K562 (cell line): ENCODE data around the gene ADGRB3. TPM values are rescaled to one million over a fixed set of nuclear protein-coding genes. Genes with fewer than 3 reads are reported as not detected.

ENCODE experiments used
- ATAC-seq: fragments of 200-7000 bp; cut with Tn5 transposase; 3 replicates; pipeline ENCODE4 v1.9.1; 2020; ENCODE audit warnings: moderate library complexity
- BruUV-seq: library from RNA; stranded (reverse); fragments of 400-500 nt; replicated peaks from 2 replicates; lab custom pipeline; 2021; lab: Mats Ljungman, UMichigan
- CTCF ChIA-PET: fragments of 300-600 bp; formaldehyde crosslinking; extraction: SDS; loops from one replicate; lab custom pipeline; 2021; ENCODE audit warnings: low intra/inter-chr PET ratio; lab: Yijun Ruan, JAX
- POLR2A ChIA-PET: fragments of 300-600, 350-650 bp; sonication (Branson Sonifier 250); formaldehyde crosslinking; extraction: SDS; loops from one replicate; lab custom pipeline; 2021; ENCODE audit warnings: antibody characterized with exemption, inconsistent platforms; lab: Yijun Ruan, JAX
- DNase-seq, 4 experiments: peaks; one replicate each; pipeline versions ENCODE4 v3.0.0 to v3.0.0-alpha.2; 2011 to 2018; ENCODE audit warnings: low spot score in 3 of 4, mixed read lengths in 3 of 4; ENCODE audit errors: extremely low read depth in 1 of 4
- FAIRE-seq: peaks from 2 replicates; lab custom pipeline; 2011; peaks lifted over from hg19 to GRCh38; lab: Jason Lieb, UNC
- H2AFZ ChIP-seq: 2 replicates; pipeline ENCODE4 v1.6.0; 2011; ENCODE audit warnings: low read depth, low read length, control low read depth, inconsistent platforms
- H3K27ac ChIP-seq: fragments of 200-600 bp; 3 replicates; pipeline ENCODE4 v1.8.0; 2011; ENCODE audit warnings: low read depth, mild to moderate bottlenecking, control low read depth, inconsistent platforms, low read length, moderate library complexity, mixed read lengths; ENCODE audit errors: extremely low read depth
- H3K27me3 ChIP-seq, 2 experiments: fragments of 300-600 bp in 1 of 2; 2 replicates in 1 of 2; 3 replicates in 1 of 2; pipeline versions ENCODE4 v1.6.0 to v1.8.0; 2011; ENCODE audit warnings: inconsistent platforms in 2 of 2, low read length in 2 of 2, mild to moderate bottlenecking in 1 of 2, mixed read lengths in 1 of 2, moderate library complexity in 1 of 2; ENCODE audit not compliant: control insufficient read depth in 2 of 2, insufficient read depth in 2 of 2
- H3K36me3 ChIP-seq: fragments of 300-600 bp; 3 replicates; pipeline ENCODE4 v1.8.0; 2011; ENCODE audit warnings: mild to moderate bottlenecking, low read length, inconsistent platforms; ENCODE audit not compliant: control insufficient read depth, insufficient read depth
- H3K4me1 ChIP-seq, 2 experiments: fragments of 200-600 bp in 1 of 2; replicated peaks in 1 of 2; 2 replicates in 1 of 2; 3 replicates in 1 of 2; pipeline versions ENCODE4 v1.5.1 to v1.8.0; 2011; ENCODE audit warnings: inconsistent platforms in 2 of 2, low read length in 2 of 2, mild to moderate bottlenecking in 1 of 2, mixed read lengths in 1 of 2, moderate library complexity in 1 of 2; ENCODE audit not compliant: control insufficient read depth in 2 of 2, insufficient read depth in 2 of 2
- H3K4me2 ChIP-seq: 2 replicates; pipeline ENCODE4 v1.6.1; 2011; ENCODE audit warnings: low read length, control low read depth, inconsistent platforms, mixed read lengths; ENCODE audit not compliant: insufficient read depth
- H3K4me3 ChIP-seq: fragments of 200-600 bp; sonication (generic), shearing (Covaris generic); 2 replicates; pipeline ENCODE4 v1.5.1; 2016; ENCODE audit warnings: control low read depth, inconsistent platforms
- H3K79me2 ChIP-seq: fragments of 200-600 bp; 3 replicates; pipeline ENCODE4 v1.8.0; 2011; ENCODE audit warnings: low read length, inconsistent platforms; ENCODE audit not compliant: control insufficient read depth, insufficient read depth
- H3K9ac ChIP-seq, 2 experiments: 2 replicates each; pipeline versions ENCODE4 v1.6.0 to v1.6.1; 2011; ENCODE audit warnings: low read depth in 2 of 2, low read length in 2 of 2, control low read depth in 1 of 2, inconsistent platforms in 1 of 2, mild to moderate bottlenecking in 1 of 2, mixed read lengths in 1 of 2; ENCODE audit not compliant: insufficient read depth in 1 of 2
- H3K9me1 ChIP-seq: one replicate; pipeline ENCODE4 v1.6.0; 2011; ENCODE audit warnings: inconsistent platforms, mild to moderate bottlenecking, low read length, moderate library complexity; ENCODE audit not compliant: control insufficient read depth, insufficient read depth
- H3K9me3 ChIP-seq: replicated peaks from 2 replicates; pipeline ENCODE4 v1.5.1; 2011; ENCODE audit warnings: low read depth, low read length, inconsistent platforms; ENCODE audit not compliant: control insufficient read depth, insufficient read depth
- H4K20me1 ChIP-seq: replicated peaks from 2 replicates; pipeline ENCODE4 v1.6.1; 2011; ENCODE audit warnings: low read length, inconsistent platforms, mixed read lengths; ENCODE audit not compliant: control insufficient read depth, insufficient read depth
- HCFC1 ChIP-seq: IDR thresholded peaks from 2 replicates; pipeline ENCODE4 v1.6.1; 2012; ENCODE audit warnings: low read depth, low read length, improper control_type of control experiment
- HEY1 ChIP-seq: fragments of 250-450 bp; sonication (Bioruptor Pico); IDR thresholded peaks from 2 replicates; pipeline ENCODE4 v1.5.0; 2020; ENCODE audit warnings: mild to moderate bottlenecking, moderate library complexity, borderline replicate concordance
- KHSRP ChIP-seq: fragments of 450-650 bp; IDR thresholded peaks from 2 replicates; pipeline ENCODE4 v1.6.1; 2017
- KLF16 ChIP-seq: IDR thresholded peaks from 2 replicates; pipeline ENCODE4 v1.6.1; 2016; ENCODE audit warnings: antibody characterized with exemption
- NCOR1 ChIP-seq: fragments of 450-650 bp; IDR thresholded peaks from 2 replicates; pipeline ENCODE4 v1.6.1; 2016; ENCODE audit warnings: mild to moderate bottlenecking, moderate library complexity
- NFXL1 ChIP-seq: fragments of 450-650 bp; formaldehyde crosslinking; IDR thresholded peaks from 2 replicates; pipeline ENCODE4 v1.4.0; 2021; ENCODE audit warnings: mild to moderate bottlenecking
- NR2C2 ChIP-seq, 2 experiments: fragments of 200-800 bp in 1 of 2; sonication (Bioruptor generic) in 1 of 2; sonication (generic) in 1 of 2; formaldehyde crosslinking in 1 of 2; IDR thresholded peaks; 2 replicates each; pipeline versions ENCODE4 v1.6.1 to v1.8.0; 2016 to 2022; ENCODE audit warnings: mild to moderate bottlenecking in 1 of 2, missing compliant biosample characterization in 1 of 2, missing genetic modification characterization in 1 of 2, missing genetic modification reagents in 1 of 2
- NR3C1 ChIP-seq: sonication (generic); formaldehyde crosslinking; IDR thresholded peaks from 2 replicates; pipeline ENCODE4 v1.8.1; 2022; ENCODE audit warnings: missing genetic modification reagents
- RFX1 ChIP-seq: fragments of 450-650 bp; IDR thresholded peaks from 2 replicates; pipeline ENCODE4 v1.6.1; 2016; ENCODE audit warnings: mild to moderate bottlenecking, moderate library complexity
- SIN3B ChIP-seq: fragments of 450-650 bp; IDR thresholded peaks from 2 replicates; pipeline ENCODE4 v1.6.1; 2017; ENCODE audit warnings: low read depth, mild to moderate bottlenecking, moderate library complexity
- ZNF143 ChIP-seq: sonication (generic); formaldehyde crosslinking; IDR thresholded peaks from 2 replicates; pipeline ENCODE4 v1.9.0; 2022; ENCODE audit warnings: mild to moderate bottlenecking, missing genetic modification reagents
- ZNF551 ChIP-seq: fragments of 250-450 bp; sonication (Bioruptor Pico); IDR thresholded peaks from 2 replicates; pipeline ENCODE4 v1.5.0; 2021; ENCODE audit warnings: mild to moderate bottlenecking, moderate library complexity
- WGBS: fragments of 100-300 bp; shearing (Covaris generic); methylation state at CpG from one replicate; pipeline ENCODE4 v1.1.6; 2016; ENCODE audit warnings: low coverage, mixed read lengths; ENCODE audit not compliant: insufficient coverage; ENCODE audit errors: missing lambda C conversion rate; 5-methylcytosine and 5-hydroxymethylcytosine counted together
- in situ Hi-C: fragments of 300-500 bp; cut with MboI; formaldehyde crosslinking; loops from 4 replicates; pipeline ENCODE4 v1.15.0; 2018; ENCODE audit warnings: inconsistent platforms, mixed read lengths
- intact Hi-C: fragments of 100-400 bp; cut with micrococcal nuclease; formaldehyde crosslinking; loops from 2 replicates; pipeline ENCODE4 v1.14.2; 2022
- polyA plus RNA-seq, 8 experiments: library from polyadenylated mRNA; depleted of rRNA in 4 of 8; stranded (reverse) in 5 of 8; unstranded in 3 of 8; fragments of >200 nt; fragmentation: Nextera tagmentation in 2 of 8; fragmentation: Illumina TruSeq in 1 of 8; extraction: Ambion mirVana in 2 of 8; extraction: Trizol in 1 of 8; gene quantifications; 2 replicates each; pipeline versions ENCODE4 v1.2.1 to v1.2.3, GENCODE V29; 2011 to 2014; ENCODE audit warnings: inconsistent platforms in 1 of 8, missing spikeins in 1 of 8
- total RNA-seq, 7 experiments: library from RNA; depleted of rRNA in 6 of 7; stranded (reverse); fragments of >200 nt in 6 of 7; fragmentation: Illumina TruSeq in 2 of 7; extraction: Trizol in 2 of 7; gene quantifications; 2 replicates each; pipeline versions ENCODE4 v1.2.1 to v1.2.3, GENCODE V29; 2011 to 2021; ENCODE audit warnings: low replicate concordance in 1 of 7
- TF ChIP-seq, protein P1 (sequence below): IDR thresholded peaks from 3 replicates; pipeline ENCODE4 v1.6.1; 2011; ENCODE audit warnings: borderline replicate concordance, mild to moderate bottlenecking; ENCODE audit not compliant: insufficient read length, insufficient read depth
- TF ChIP-seq, protein P2 (sequence below): fragments of 250-450 bp; sonication (Bioruptor Pico); IDR thresholded peaks from 2 replicates; pipeline ENCODE4 v1.5.0; 2021; ENCODE audit warnings: mild to moderate bottlenecking, borderline replicate concordance
- TF ChIP-seq, protein P3 (sequence below): sonication (generic); formaldehyde crosslinking; IDR thresholded peaks from 2 replicates; pipeline ENCODE4 v1.8.0; 2023; ENCODE audit warnings: mild to moderate bottlenecking, missing genetic modification reagents

ADGRB3 gene
- total and polyA plus RNA-seq, 9 of the 15 experiments (the other 6 are each of a cell fraction or from before 2014, with no cell fraction given): 0.90 to 7.8 (median 2.4) TPM

DNA sequence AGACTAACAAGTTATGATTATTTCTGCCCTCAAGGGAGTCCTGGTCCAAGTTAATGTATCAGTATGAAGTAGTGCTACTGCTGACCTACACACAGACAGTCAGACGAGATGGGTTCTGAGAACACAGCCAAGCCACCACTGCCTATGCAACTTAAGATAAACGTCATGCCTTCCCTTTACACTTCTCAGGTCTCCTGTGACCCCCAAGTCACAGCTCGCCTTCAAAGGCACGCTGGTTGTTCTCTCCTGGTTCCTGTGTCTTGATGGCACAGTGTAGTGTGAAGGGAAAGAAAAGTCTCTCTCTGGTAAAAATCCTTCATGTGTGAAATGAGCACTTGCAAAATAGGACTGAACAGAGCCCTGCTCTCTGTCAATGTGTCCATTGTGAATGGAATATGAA lies 377.8 kb downstream of the ADGRB3 start (continued):
- TF ChIP-seq, protein P1, sequence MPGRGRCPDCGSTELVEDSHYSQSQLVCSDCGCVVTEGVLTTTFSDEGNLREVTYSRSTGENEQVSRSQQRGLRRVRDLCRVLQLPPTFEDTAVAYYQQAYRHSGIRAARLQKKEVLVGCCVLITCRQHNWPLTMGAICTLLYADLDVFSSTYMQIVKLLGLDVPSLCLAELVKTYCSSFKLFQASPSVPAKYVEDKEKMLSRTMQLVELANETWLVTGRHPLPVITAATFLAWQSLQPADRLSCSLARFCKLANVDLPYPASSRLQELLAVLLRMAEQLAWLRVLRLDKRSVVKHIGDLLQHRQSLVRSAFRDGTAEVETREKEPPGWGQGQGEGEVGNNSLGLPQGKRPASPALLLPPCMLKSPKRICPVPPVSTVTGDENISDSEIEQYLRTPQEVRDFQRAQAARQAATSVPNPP: no peak

DNA sequence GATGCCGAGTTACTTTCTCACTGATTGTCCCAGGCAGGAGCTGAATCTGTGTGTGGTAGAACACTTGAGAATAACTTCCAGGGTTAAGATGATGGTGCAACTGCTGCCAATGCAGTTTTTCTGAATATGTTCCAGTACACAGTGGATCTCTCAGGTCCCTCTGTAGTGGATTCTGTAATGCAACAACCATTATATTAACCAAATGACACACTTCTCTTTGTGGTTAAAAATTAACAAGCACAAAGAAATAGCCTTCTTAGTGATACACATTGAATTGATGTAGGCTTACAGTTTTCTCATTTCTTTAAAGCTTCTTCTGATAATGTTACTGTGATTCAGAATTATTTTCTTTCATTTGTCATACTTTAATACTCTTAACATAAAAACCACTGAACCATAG lies 383.8 kb downstream of the ADGRB3 start:
- intact Hi-C loops (no loop called here), in situ Hi-C loops (no loop called here)
- ChIA-PET POLR2A (no interaction called here), CTCF (no interaction called here)
- no peak overlapping the region for H3K27ac ChIP-seq
- no peaks in the 10 kb centered on the region for H3K9me3 ChIP-seq
- FAIRE-seq (no peak), DNase-seq (no peak), ATAC-seq (no peak)
- no peak overlapping the region for H2AFZ ChIP-seq
- no TSS peak for BruUV-seq
- H3K36me3 ChIP-seq: no peaks in the 10 kb centered on the region
- no peak overlapping the region for H3K4me2 ChIP-seq
- no peaks in the 10 kb centered on the region for H3K79me2 ChIP-seq
- no peaks in the 10 kb centered on the region for H3K27me3 ChIP-seq
- H3K4me1 ChIP-seq: no peaks in the 10 kb centered on the region
- no peak overlapping the region for H3K4me3 ChIP-seq
- no peak overlapping the region for H3K9ac ChIP-seq
- WGBS: 11% methylated on average over 1 of the region's 1 CpG
- no peaks in the 10 kb centered on the region for H3K9me1 ChIP-seq
- no peaks in the 10 kb centered on the region; the same call in 1 of the 2 replicates for H4K20me1 ChIP-seq
- TF ChIP-seq RFX1 (no peak), NR3C1 (CRISPR knock-in tag) (no peak), ZNF551 (CRISPR knock-in tag) (no peak), KLF16 (no peak), NR2C2 (CRISPR knock-in tag; IDR thresholded peaks at IDR 0.05) (no peak), NR2C2 (tag; IDR thresholded peaks at IDR 0.05) (no peak), HCFC1 (no peak), ZNF143 (no peak), SIN3B (no peak), HEY1 (CRISPR knock-in tag) (no peak), NCOR1 (no peak), NFXL1 (CRISPR knock-in tag) (no peak), KHSRP (no peak)
- TF ChIP-seq, protein P2, sequence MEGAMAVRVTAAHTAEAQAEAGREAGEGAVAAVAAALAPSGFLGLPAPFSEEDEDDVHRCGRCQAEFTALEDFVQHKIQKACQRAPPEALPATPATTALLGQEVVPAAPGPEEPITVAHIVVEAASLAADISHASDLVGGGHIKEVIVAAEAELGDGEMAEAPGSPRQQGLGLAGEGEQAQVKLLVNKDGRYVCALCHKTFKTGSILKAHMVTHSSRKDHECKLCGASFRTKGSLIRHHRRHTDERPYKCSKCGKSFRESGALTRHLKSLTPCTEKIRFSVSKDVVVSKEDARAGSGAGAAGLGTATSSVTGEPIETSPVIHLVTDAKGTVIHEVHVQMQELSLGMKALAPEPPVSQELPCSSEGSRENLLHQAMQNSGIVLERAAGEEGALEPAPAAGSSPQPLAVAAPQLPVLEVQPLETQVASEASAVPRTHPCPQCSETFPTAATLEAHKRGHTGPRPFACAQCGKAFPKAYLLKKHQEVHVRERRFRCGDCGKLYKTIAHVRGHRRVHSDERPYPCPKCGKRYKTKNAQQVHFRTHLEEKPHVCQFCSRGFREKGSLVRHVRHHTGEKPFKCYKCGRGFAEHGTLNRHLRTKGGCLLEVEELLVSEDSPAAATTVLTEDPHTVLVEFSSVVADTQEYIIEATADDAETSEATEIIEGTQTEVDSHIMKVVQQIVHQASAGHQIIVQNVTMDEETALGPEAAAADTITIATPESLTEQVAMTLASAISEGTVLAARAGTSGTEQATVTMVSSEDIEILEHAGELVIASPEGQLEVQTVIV (CRISPR knock-in tag): no peak
- TF ChIP-seq, protein P3, sequence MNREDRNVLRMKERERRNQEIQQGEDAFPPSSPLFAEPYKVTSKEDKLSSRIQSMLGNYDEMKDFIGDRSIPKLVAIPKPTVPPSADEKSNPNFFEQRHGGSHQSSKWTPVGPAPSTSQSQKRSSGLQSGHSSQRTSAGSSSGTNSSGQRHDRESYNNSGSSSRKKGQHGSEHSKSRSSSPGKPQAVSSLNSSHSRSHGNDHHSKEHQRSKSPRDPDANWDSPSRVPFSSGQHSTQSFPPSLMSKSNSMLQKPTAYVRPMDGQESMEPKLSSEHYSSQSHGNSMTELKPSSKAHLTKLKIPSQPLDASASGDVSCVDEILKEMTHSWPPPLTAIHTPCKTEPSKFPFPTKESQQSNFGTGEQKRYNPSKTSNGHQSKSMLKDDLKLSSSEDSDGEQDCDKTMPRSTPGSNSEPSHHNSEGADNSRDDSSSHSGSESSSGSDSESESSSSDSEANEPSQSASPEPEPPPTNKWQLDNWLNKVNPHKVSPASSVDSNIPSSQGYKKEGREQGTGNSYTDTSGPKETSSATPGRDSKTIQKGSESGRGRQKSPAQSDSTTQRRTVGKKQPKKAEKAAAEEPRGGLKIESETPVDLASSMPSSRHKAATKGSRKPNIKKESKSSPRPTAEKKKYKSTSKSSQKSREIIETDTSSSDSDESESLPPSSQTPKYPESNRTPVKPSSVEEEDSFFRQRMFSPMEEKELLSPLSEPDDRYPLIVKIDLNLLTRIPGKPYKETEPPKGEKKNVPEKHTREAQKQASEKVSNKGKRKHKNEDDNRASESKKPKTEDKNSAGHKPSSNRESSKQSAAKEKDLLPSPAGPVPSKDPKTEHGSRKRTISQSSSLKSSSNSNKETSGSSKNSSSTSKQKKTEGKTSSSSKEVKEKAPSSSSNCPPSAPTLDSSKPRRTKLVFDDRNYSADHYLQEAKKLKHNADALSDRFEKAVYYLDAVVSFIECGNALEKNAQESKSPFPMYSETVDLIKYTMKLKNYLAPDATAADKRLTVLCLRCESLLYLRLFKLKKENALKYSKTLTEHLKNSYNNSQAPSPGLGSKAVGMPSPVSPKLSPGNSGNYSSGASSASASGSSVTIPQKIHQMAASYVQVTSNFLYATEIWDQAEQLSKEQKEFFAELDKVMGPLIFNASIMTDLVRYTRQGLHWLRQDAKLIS (CRISPR knock-in tag): no peak
